ENCODE measurements around the gene ELL. TPM values are rescaled to one million over a fixed set of nuclear protein-coding genes. Genes with fewer than 3 reads are reported as not detected.

Gene ELL
- total and polyA plus RNA-seq, 9 of the 15 experiments (the other 6 are each of a cell fraction or from before 2014, with no cell fraction given): 0.24 to 22.5 (median 4.1) TPM

DNA sequence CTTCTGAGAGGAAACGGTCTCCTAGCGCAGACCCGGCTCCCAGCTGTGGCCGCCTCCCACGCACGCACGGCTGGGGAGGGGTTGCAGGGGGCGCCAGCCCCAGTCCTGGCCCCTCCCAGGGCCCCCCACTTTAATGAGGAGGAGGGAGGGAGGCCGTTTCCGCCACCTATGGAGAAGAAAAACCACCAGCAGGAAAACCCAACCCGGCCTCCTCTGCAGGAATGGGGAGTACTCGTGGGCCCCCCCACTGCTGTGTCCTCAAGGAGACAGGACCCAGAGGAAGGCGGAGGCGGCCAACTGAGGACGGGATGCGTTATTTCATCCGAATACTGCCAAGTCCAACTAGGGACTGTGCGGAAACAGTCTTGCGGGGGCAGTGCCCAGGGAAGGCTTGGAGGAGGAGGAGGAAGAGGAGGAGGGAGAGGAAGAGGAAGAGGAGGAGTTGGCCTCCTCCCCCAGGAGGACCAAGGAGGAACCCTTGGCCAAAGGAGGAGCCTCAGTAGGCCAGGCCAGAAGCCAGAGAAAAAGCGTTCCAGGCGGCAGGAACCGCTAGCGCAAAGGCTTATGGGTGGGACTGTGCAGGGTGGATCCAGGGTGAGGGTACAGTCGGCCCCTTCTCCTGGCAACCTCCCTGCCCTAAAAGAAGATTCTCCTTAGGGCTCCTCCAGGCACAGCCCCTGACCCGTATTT lies 106.5 kb downstream of the ELL start (continued):
- TF ChIP-seq, protein P1, sequence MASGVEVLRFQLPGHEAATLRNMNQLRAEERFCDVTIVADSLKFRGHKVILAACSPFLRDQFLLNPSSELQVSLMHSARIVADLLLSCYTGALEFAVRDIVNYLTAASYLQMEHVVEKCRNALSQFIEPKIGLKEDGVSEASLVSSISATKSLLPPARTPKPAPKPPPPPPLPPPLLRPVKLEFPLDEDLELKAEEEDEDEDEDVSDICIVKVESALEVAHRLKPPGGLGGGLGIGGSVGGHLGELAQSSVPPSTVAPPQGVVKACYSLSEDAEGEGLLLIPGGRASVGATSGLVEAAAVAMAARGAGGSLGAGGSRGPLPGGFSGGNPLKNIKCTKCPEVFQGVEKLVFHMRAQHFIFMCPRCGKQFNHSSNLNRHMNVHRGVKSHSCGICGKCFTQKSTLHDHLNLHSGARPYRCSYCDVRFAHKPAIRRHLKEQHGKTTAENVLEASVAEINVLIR (CRISPR knock-in tag; IDR thresholded peaks at IDR 0.05): no peak; the same call in 1 of the 2 replicates
- TF ChIP-seq ARNT (IDR thresholded peaks at IDR 0.05) (0 out of 4 replicates have a peak, but pooled peaks have one; percentile 21 to 27), ZNF316 (IDR thresholded peaks at IDR 0.05) (no peak), ASH1L (IDR thresholded peaks at IDR 0.05; ENCODE audit: borderline replicate concordance, low read depth, partially characterized antibody) (no peak), SRSF1 (IDR thresholded peaks at IDR 0.05; ENCODE audit: low read depth, low read length) (no peak), BCLAF1 (IDR thresholded peaks at IDR 0.05; ENCODE audit: borderline replicate concordance in 1 of 2, control insufficient read depth in 1 of 2, low read depth in 2 of 2, low read length in 1 of 2) (0 out of 4 replicates have a peak, but pooled peaks of 1 of the 2 experiments have one; percentile 22), POLR2A (conservative IDR thresholded peaks at IDR 0.05) (peak; percentile 79), CTCF (IDR thresholded peaks at IDR 0.05 in 2 of 3, conservative IDR thresholded peaks at IDR 0.05 in 1 of 3; ENCODE audit: insufficient read depth in 2 of 3, low read depth in 1 of 3, low read length in 3 of 3) (no peak), ZNF408 (CRISPR knock-in tag; IDR thresholded peaks at IDR 0.05; ENCODE audit: low read depth) (no peak), ZNF511 (CRISPR knock-in tag; IDR thresholded peaks at IDR 0.05) (no peak), ELK3 (CRISPR knock-in tag; IDR thresholded peaks at IDR 0.05) (no peak), KDM2B (CRISPR knock-in tag; IDR thresholded peaks at IDR 0.05) (no peak), PYGO2 (tag; IDR thresholded peaks at IDR 0.05) (no peak)
- TF ChIP-seq, protein P2, sequence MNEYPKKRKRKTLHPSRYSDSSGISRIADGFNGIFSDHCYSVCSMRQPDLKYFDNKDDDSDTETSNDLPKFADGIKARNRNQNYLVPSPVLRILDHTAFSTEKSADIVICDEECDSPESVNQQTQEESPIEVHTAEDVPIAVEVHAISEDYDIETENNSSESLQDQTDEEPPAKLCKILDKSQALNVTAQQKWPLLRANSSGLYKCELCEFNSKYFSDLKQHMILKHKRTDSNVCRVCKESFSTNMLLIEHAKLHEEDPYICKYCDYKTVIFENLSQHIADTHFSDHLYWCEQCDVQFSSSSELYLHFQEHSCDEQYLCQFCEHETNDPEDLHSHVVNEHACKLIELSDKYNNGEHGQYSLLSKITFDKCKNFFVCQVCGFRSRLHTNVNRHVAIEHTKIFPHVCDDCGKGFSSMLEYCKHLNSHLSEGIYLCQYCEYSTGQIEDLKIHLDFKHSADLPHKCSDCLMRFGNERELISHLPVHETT (CRISPR knock-in tag; conservative IDR thresholded peaks at IDR 0.05 in 1 of 2, IDR thresholded peaks at IDR 0.05 in 1 of 2): peak in 1 of 2 experiments; percentile 67; a peak in 2 of 4 replicates
